Pancreas (tissue), 10 donors: ENCODE results near the gene ATP9B. TPM values are rescaled to one million over a fixed set of nuclear protein-coding genes. Genes with fewer than 3 reads are reported as not detected.

Experiments
- ATAC-seq, 4 donors: fragments of 200-7000 bp; cut with Tn5 transposase; one replicate each; pipeline versions ENCODE4 v1.8.0 to v1.9.1; 2020; ENCODE audit warnings: mild to moderate bottlenecking in 4 of 4, moderate library complexity in 4 of 4
- DNase-seq, 6 donors: peaks; one replicate each; pipeline ENCODE4 v3.0.0-alpha.2; 2020
- FAIRE-seq: peaks from 2 replicates; lab custom pipeline; 2012; peaks lifted over from hg19 to GRCh38; lab: Jason Lieb, UNC
- H3K27ac ChIP-seq, 4 donors: fragments of 200-600 bp; sonication (generic); 1 replicate in 3 of 4; 2 replicates in 1 of 4; pipeline versions ENCODE4 v1.5.0 to v1.8.0; 2020
- H3K27me3 ChIP-seq, 4 donors: fragments of 200-600 bp; one replicate each; pipeline ENCODE4 v1.8.0; 2021
- H3K36me3 ChIP-seq, 3 donors: fragments of 200-600 bp; sonication (generic) in 1 of 3; one replicate each; pipeline versions ENCODE4 v1.5.0 to v1.8.0; 2020 to 2021
- H3K4me1 ChIP-seq, 3 donors: fragments of 200-600 bp; one replicate each; pipeline ENCODE4 v1.8.0; 2021
- H3K4me3 ChIP-seq, 4 donors: fragments of 200-600 bp; sonication (generic) in 2 of 4; one replicate each; pipeline versions ENCODE4 v1.5.0 to v1.8.0; 2020 to 2021
- H3K9me3 ChIP-seq, 4 donors: fragments of 200-600 bp; one replicate each; pipeline ENCODE4 v1.8.0; 2021
- CTCF ChIP-seq, 4 donors: fragments of 200-600 bp; sonication (generic) in 3 of 4; IDR thresholded peaks; one replicate each; pipeline versions ENCODE4 v1.5.0 to v1.8.0; 2021; ENCODE audit warnings: antibody characterized with exemption in 4 of 4
- WGBS, 2 donors: extraction: QIAGEN DNeasy Blood & Tissue Kit; methylation state at CpG; one replicate each; pipeline ENCODE4 v1.1.7; 2013; 5-methylcytosine and 5-hydroxymethylcytosine counted together
- intact Hi-C, 3 donors: fragments of 100-400 bp; cut with DNase I; formaldehyde crosslinking; loops; one replicate each; pipeline versions ENCODE4 v1.11.1 to v1.14.2; 2022
- polyA plus RNA-seq, 2 donors: library from polyadenylated mRNA; stranded (reverse); fragments of 200-250 nt; gene quantifications; one replicate each; pipeline ENCODE4 v1.2.3, GENCODE V29; 2013
- total RNA-seq, 6 donors: library from RNA; stranded (reverse); fragmentation: NEBNext Ultra II Directional in 4 of 6; extraction: Animal tissue kit (Norgen Biotek cat#: 25700) in 4 of 6; gene quantifications; one replicate each; pipeline versions ENCODE4 v1.2.1 to v1.2.4, GENCODE V29; 2021 to 2023
- donor health status: healthy with polysubstance abuse.
- donor health status: DM: no; HTN: no; CAD: no; lungs with moderate emphysema.
- donor health status: DM: no; HTN: no; CAD: no.
- donor health status: control.
- donor health status: control.
- donor health status: Bipolar disorder and iron deficiency.
- donor health status: DM: yes; HTN: yes; CAD: no.
- donor health status: DM: no; HTN: no; CAD: no.
- donor health status: DM: no; HTN: no; CAD: no.
- donor health status: DM: yes; HTN: yes; CAD: no.

ATP9B gene
- total and polyA plus RNA-seq, 8 donors: 10.2 to 19.0 (median 15.5) TPM

- H3K27me3 ChIP-seq: no peaks in the 10 kb centered on the region
- no peaks in the 10 kb centered on the region for H3K36me3 ChIP-seq
- no peaks in the 10 kb centered on the region for H3K4me1 ChIP-seq
- WGBS, 2 donors: 92% methylated on average over 8 of the region's 8 CpGs
- H3K4me3 ChIP-seq: no peak overlapping the region
- TF ChIP-seq CTCF (IDR thresholded peaks at IDR 0.05): no peak
- ATAC-seq: no peak
- no peak for DNase-seq
- H3K27ac ChIP-seq: no peak overlapping the region
- no peaks in the 10 kb centered on the region for H3K9me3 ChIP-seq
- FAIRE-seq: no peak
- intact Hi-C loops: no loop called here
Measured at GRCh38 chr18:79272916-79273315, 203.7 kb downstream of the ATP9B start.

DNA sequence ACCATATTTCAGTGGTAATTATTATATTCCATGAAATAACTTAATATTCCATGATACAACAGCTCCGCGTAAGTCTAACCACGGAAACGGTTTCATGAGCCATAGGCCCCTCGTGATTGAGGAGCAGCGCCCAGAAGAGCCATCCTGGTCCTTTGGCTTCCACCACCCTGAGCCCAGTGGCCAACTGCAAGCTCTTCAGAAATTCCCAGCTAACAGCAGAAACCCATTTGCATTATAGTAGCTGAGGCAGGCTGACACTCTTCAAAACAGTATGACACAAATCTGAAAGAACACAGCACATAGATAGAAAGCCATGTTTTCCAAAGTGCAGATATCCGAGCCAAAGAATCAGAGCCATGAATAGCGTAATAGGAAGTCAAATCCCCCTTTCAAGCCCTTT lies 205.6 kb downstream of the ATP9B start:
- H3K4me3 ChIP-seq: no peak overlapping the region
- no peaks in the 10 kb centered on the region for H3K9me3 ChIP-seq
- WGBS, 2 donors: 92 to 94% methylated on average over 8 of the region's 8 CpGs
- no peaks in the 10 kb centered on the region for H3K27me3 ChIP-seq
- FAIRE-seq (no peak), DNase-seq (no peak), ATAC-seq (no peak)
- intact Hi-C loops: no loop called here
- H3K36me3 ChIP-seq: no peaks in the 10 kb centered on the region
- H3K4me1 ChIP-seq: no peaks in the 10 kb centered on the region
- no peak for TF ChIP-seq CTCF (IDR thresholded peaks at IDR 0.05)
- no peak overlapping the region for H3K27ac ChIP-seq

DNA sequence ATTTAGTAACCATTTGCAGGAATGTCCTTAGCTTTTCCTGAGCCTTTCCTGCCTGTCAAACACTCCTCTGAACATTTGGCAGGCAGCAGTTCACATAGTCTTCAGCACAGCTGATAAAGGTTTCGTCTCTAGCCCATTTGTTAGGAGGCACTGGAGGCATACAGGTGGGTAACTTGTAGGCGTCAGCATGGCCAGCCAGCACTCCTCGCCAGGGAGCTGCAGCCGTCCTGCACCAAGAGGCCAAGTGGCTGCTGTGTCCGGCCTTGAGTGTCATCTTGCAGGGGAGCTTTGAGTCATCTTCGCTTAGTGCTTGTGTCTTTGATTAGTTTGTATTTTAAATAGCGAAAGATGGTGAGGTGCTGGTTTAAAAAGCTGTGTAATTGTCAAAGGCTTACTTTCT lies 206.3 kb downstream of the ATP9B start:
- ATAC-seq (no peak), DNase-seq (no peak), FAIRE-seq (no peak)
- H3K9me3 ChIP-seq: no peaks in the 10 kb centered on the region
- H3K4me3 ChIP-seq: no peak overlapping the region
- H3K36me3 ChIP-seq: no peaks in the 10 kb centered on the region
- no peaks in the 10 kb centered on the region for H3K27me3 ChIP-seq
- WGBS, 2 donors: 93 to 96% methylated on average over 7 of the region's 7 CpGs
- no peak overlapping the region for H3K27ac ChIP-seq
- intact Hi-C loops: no loop called here
- no peak for TF ChIP-seq CTCF (IDR thresholded peaks at IDR 0.05)
- no peaks in the 10 kb centered on the region for H3K4me1 ChIP-seq

DNA sequence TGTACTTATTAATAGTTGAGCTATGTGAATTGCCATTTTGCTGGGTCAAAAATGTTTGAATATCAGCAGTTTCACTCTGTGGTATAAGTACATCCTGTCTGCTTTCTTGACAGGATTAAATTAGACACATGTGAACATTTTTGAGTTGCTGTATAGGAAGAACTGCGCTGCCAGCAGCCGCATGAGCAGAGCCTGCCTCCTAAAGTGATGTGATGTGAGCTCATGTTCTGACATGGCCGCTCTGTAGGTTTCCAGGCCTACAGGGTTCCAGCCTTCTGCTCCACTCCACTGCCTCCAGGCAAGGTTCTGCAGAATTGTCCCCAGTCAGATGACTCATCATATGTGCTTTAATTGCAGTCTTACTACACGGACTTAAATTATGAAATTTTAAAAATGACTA lies 206.8 kb downstream of the ATP9B start:
- no peaks in the 10 kb centered on the region for H3K9me3 ChIP-seq
- DNase-seq (no peak), FAIRE-seq (no peak), ATAC-seq (no peak)
- H3K27me3 ChIP-seq: no peaks in the 10 kb centered on the region
- H3K36me3 ChIP-seq: no peaks in the 10 kb centered on the region
- WGBS, 2 donors: 91 to 94% methylated on average over 4 of the region's 4 CpGs
- intact Hi-C loops: no loop called here
- no peak overlapping the region for H3K27ac ChIP-seq
- no peaks in the 10 kb centered on the region for H3K4me1 ChIP-seq
- H3K4me3 ChIP-seq: no peak overlapping the region
- no peak for TF ChIP-seq CTCF (IDR thresholded peaks at IDR 0.05)

DNA sequence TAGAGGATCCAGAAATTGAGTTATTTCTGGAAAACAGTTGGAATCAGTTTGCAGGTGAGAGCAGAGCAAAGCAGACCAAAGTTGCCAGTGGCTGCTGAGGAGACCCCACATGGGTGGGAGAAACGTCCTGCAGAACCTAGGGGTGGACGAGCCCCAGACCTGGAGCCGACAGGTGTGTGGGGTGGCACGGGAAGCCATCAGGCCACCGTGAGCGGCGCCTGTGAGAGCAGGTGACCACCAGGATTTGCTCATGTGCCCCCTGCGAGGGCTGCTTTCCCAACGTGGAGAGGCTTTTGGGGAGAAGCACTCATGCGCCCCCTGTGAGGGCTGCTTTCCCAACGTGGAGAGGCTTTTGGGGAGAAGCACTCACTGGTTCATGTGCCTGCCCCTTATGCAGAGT lies 209.7 kb downstream of the ATP9B start:
- Histone ChIP-seq H3K4me1 (no peaks in the 10 kb centered on the region), H3K27me3 (no peaks in the 10 kb centered on the region), H3K36me3 (no peaks in the 10 kb centered on the region), H3K9me3 (no peaks in the 10 kb centered on the region), H3K4me3 (no peak overlapping the region), H3K27ac (no peak overlapping the region)
- no peak for ATAC-seq
- FAIRE-seq: no peak
- intact Hi-C loops: no loop called here
- no peak for TF ChIP-seq CTCF (IDR thresholded peaks at IDR 0.05)
- no peak for DNase-seq
- 89 to 94% methylated on average over 11 of the region's 11 CpGs for WGBS, 2 donors
